Glutamatergic neuron (in vitro differentiated cells): ENCODE data around the gene KHDC3L. TPM values are rescaled to one million over a fixed set of nuclear protein-coding genes. Genes with fewer than 3 reads are reported as not detected.

Source experiments
- DNase-seq: peaks from one replicate; pipeline ENCODE4 v3.0.0; 2022
- H3K27ac Mint-ChIP-seq: one replicate; pipeline ENCODE4 v1.8.0; 2020; ENCODE audit warnings: mild to moderate bottlenecking, mixed read lengths, inconsistent platforms; ENCODE audit not compliant: unreplicated experiment
- H3K27me3 Mint-ChIP-seq: one replicate; pipeline ENCODE4 v1.8.0; 2020; ENCODE audit warnings: mild to moderate bottlenecking, moderate library complexity, mixed read lengths, inconsistent platforms; ENCODE audit not compliant: unreplicated experiment
- H3K36me3 Mint-ChIP-seq: one replicate; pipeline ENCODE4 v1.8.0; 2020; ENCODE audit warnings: mild to moderate bottlenecking, mixed read lengths, inconsistent platforms; ENCODE audit not compliant: unreplicated experiment
- H3K4me1 Mint-ChIP-seq: one replicate; pipeline ENCODE4 v1.8.0; 2020; ENCODE audit warnings: mild to moderate bottlenecking, low read depth, mixed read lengths, inconsistent platforms; ENCODE audit not compliant: unreplicated experiment
- H3K4me3 Mint-ChIP-seq: one replicate; pipeline ENCODE4 v1.8.0; 2020; ENCODE audit warnings: mild to moderate bottlenecking, mixed read lengths, inconsistent platforms; ENCODE audit not compliant: unreplicated experiment
- H3K9me3 Mint-ChIP-seq: one replicate; pipeline ENCODE4 v1.8.0; 2020; ENCODE audit warnings: mild to moderate bottlenecking, moderate library complexity, mixed read lengths, inconsistent platforms; ENCODE audit not compliant: unreplicated experiment
- total RNA-seq: library from RNA; stranded (reverse); fragmentation: NEBNext Ultra II Directional; extraction: Animal tissue kit (Norgen Biotek cat#: 25700); gene quantifications from one replicate; pipeline ENCODE4 v1.2.1, GENCODE V29; 2021; ENCODE audit not compliant: unreplicated experiment
- TF ChIP-seq, protein P1 (sequence below): fragments of 200-600 bp; sonication (generic); IDR thresholded peaks from one replicate; pipeline ENCODE4 v1.5.0; 2021; ENCODE audit not compliant: partially characterized antibody, unreplicated experiment

Gene KHDC3L
- total RNA-seq, 1 donor from 2014 or later, result not detected

DNA sequence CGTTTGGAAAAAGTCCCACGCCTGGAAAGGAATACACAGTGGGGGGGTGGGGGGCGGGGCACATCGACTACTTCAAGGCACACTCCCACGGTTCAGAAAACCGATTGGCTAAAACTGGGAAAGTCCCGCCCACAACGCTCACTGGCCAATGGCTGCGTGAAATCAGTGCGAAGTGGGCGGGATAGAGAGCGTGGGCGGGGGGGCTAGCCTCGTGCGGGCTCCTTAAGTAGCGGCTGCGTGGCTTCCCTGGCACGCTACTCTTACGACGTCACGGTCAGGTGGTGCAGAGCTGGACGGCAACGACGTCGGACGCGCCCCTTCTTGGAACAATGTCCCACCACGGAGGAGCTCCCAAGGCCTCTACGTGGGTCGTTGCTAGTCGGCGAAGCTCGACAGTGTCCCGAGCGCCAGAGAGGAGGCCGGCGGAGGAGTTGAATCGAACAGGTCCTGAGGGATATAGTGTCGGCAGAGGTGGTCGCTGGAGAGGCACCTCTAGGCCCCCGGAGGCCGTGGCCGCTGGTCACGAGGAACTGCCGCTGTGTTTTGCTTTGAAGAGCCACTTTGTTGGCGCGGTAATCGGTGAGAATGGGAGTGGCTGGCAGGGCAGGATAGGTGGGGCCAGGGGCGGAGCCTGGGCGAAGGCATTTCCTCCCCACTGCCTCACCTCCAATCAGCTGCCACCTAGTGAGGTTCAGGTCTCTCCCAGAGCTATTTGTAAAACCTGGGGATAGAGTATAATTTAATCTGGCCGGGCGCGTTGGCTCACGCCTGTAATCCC, 32.3 kb downstream of the KHDC3L start, which contains the start of gene DDX43:
Gene DDX43 (plus strand): TSS at position 252 of the 778 bp plus-strand sequence. CDS start 78 bp downstream, at position 330.
- Mint-ChIP-seq H3K9me3 (no peaks in the 10 kb centered on the region), H3K36me3 (no peaks in the 10 kb centered on the region), H3K27me3 (peaks cover 1% of the 10 kb centered on the region), H3K4me3 (no peak within 1 kb of the TSS), H3K27ac (no peak within 1 kb of the TSS), H3K4me1 (no peaks in the 10 kb centered on the region)
- no peak for DNase-seq
- TF ChIP-seq, protein P1, sequence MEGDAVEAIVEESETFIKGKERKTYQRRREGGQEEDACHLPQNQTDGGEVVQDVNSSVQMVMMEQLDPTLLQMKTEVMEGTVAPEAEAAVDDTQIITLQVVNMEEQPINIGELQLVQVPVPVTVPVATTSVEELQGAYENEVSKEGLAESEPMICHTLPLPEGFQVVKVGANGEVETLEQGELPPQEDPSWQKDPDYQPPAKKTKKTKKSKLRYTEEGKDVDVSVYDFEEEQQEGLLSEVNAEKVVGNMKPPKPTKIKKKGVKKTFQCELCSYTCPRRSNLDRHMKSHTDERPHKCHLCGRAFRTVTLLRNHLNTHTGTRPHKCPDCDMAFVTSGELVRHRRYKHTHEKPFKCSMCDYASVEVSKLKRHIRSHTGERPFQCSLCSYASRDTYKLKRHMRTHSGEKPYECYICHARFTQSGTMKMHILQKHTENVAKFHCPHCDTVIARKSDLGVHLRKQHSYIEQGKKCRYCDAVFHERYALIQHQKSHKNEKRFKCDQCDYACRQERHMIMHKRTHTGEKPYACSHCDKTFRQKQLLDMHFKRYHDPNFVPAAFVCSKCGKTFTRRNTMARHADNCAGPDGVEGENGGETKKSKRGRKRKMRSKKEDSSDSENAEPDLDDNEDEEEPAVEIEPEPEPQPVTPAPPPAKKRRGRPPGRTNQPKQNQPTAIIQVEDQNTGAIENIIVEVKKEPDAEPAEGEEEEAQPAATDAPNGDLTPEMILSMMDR, result no peak

DNA sequence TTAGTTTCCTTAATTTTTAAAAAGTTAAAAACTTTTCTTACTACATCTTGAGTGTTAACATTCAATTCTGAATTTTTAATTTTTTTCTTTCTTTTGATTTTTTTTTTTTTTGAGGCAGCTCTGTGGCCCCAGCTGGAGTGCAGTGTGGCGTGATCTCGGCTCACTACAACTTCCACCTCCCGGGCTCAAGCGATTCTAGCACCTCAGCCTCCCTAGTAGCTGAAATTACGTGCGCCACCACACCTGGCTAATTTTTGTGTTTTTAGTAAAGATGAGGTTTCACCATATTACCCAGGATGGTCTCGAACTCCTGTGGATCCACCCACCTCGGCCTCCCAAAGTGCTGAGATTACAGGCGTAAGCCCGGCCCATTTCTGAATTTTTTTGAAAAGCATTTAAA, 33.4 kb downstream of the KHDC3L start:
- peaks cover 1% of the 10 kb centered on the region for H3K27me3 Mint-ChIP-seq
- no peak for DNase-seq
- H3K4me3 Mint-ChIP-seq, result no peak overlapping the region
- H3K4me1 Mint-ChIP-seq, result no peaks in the 10 kb centered on the region
- H3K36me3 Mint-ChIP-seq, result no peaks in the 10 kb centered on the region
- TF ChIP-seq, protein P1, result no peak
- H3K27ac Mint-ChIP-seq, result no peak overlapping the region
- H3K9me3 Mint-ChIP-seq, result no peaks in the 10 kb centered on the region

DNA sequence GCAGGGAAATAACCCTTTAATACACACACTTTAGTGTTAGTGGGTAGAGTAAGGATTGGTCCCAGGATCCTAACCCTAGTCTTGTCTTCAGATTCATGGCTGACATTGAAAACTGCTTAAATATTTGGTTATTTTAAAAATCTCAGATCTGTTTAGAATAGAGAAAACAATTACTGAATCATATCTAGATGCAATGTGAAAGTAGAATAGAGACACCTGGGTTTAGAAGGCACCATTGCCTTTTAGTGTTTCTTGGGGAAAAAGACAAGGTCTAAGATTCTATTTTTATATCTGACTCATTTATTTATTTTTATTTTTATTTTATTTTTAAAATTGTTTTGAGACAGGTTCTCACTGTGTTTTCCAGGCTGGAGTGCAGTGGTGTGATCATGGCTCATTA, 38.2 kb downstream of the KHDC3L start:
- H3K27ac Mint-ChIP-seq, result no peak overlapping the region
- TF ChIP-seq, protein P1, result no peak
- no peaks in the 10 kb centered on the region for H3K27me3 Mint-ChIP-seq
- no peaks in the 10 kb centered on the region for H3K36me3 Mint-ChIP-seq
- DNase-seq, result no peak
- H3K9me3 Mint-ChIP-seq, result no peaks in the 10 kb centered on the region
- H3K4me3 Mint-ChIP-seq, result no peak overlapping the region
- no peaks in the 10 kb centered on the region for H3K4me1 Mint-ChIP-seq

DNA sequence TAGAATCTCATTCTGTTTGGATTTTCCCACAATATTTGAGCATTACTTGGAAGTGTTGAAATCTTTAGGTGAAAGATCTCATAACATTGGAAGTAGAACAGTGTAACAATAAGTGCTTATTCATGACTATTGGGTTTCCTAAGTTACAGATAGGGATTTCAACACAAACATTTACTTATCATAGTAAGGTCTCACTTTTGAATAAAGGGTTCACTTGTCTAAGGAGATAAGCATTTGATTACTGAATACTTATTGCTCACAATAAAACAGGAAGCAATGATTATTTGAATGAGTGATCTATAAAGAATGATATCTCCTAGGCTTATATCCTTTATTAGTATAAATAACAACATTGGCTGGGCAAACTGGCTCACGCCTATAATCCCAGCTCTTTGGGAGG, 46.9 kb downstream of the KHDC3L start:
- H3K9me3 Mint-ChIP-seq, result no peaks in the 10 kb centered on the region
- H3K27me3 Mint-ChIP-seq, result no peaks in the 10 kb centered on the region
- no peak overlapping the region for H3K27ac Mint-ChIP-seq
- DNase-seq, result no peak
- no peaks in the 10 kb centered on the region for H3K36me3 Mint-ChIP-seq
- no peak overlapping the region for H3K4me3 Mint-ChIP-seq
- no peaks in the 10 kb centered on the region for H3K4me1 Mint-ChIP-seq
- TF ChIP-seq, protein P1, result no peak

DNA sequence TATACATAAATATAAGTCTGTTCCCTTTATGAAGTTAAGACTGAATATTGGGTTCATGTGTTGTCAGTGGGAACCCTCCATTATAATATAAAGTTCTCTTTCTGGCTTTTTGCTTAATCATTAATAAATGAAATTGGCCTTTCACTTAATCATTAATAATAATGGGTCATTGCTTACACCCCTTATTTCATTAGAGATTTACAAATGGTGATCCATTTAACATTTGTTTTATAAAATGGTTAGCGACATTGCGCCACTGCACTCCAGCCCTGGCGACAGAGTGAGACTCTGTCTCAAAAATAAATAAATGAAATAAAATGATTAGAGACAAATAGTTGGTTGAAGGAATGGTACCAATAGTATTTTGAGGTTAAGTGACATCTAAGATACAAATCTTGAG, 50.6 kb downstream of the KHDC3L start:
- Mint-ChIP-seq H3K4me1 (no peaks in the 10 kb centered on the region), H3K27me3 (no peaks in the 10 kb centered on the region), H3K36me3 (no peaks in the 10 kb centered on the region), H3K4me3 (no peak overlapping the region), H3K9me3 (no peaks in the 10 kb centered on the region), H3K27ac (no peak overlapping the region)
- TF ChIP-seq, protein P1, result no peak
- DNase-seq, result no peak
